Raji (cell line): ENCODE results near the gene ATP5F1C.

Experiments used
- POLR2A ChIP-seq: IDR thresholded peaks from 2 replicates; pipeline ENCODE4 v1.6.1; 2011; ENCODE audit warnings: low read depth, low read length, control low read depth; ENCODE audit not compliant: insufficient read depth

Gene ATP5F1C

GRCh38 chr10:7787150-7787856 lies 674 bp upstream of the ATP5F1C start:
- TF ChIP-seq POLR2A, result no peak

GRCh38 chr10:7788639-7789286 lies 786 bp downstream of the ATP5F1C start:
- no peak for TF ChIP-seq POLR2A

- no peak for TF ChIP-seq POLR2A
Observed at GRCh38 chr10:7789390-7789789, 1.4 kb downstream of the ATP5F1C start.

- TF ChIP-seq POLR2A, result no peak
Observed at GRCh38 chr10:7792541-7792940, 4.6 kb downstream of the ATP5F1C start.

- no peak for TF ChIP-seq POLR2A
Observed at GRCh38 chr10:7794251-7795026, 6.5 kb downstream of the ATP5F1C start.

GRCh38 chr10:7795605-7796004 lies 7.6 kb downstream of the ATP5F1C start:
- TF ChIP-seq POLR2A, result no peak

GRCh38 chr10:7797582-7797981 lies 9.6 kb downstream of the ATP5F1C start:
- TF ChIP-seq POLR2A, result no peak

- TF ChIP-seq POLR2A, result no peak
Observed at GRCh38 chr10:7802606-7803005, 14.6 kb downstream of the ATP5F1C start.

- TF ChIP-seq POLR2A, result no peak
Observed at GRCh38 chr10:7804216-7804615, 16.2 kb downstream of the ATP5F1C start.

GRCh38 chr10:7804741-7805140 lies 16.8 kb downstream of the ATP5F1C start:
- no peak for TF ChIP-seq POLR2A

GRCh38 chr10:7808686-7809267 lies 20.8 kb downstream of the ATP5F1C start:
- no peak for TF ChIP-seq POLR2A

- no peak for TF ChIP-seq POLR2A
Observed at GRCh38 chr10:7810443-7810842, 22.5 kb downstream of the ATP5F1C start.

- no peak for TF ChIP-seq POLR2A
Observed at GRCh38 chr10:7811000-7811399, 23.0 kb downstream of the ATP5F1C start.

- no peak for TF ChIP-seq POLR2A
Observed at GRCh38 chr10:7813481-7813880, 25.5 kb downstream of the ATP5F1C start.

- no peak for TF ChIP-seq POLR2A
Observed at GRCh38 chr10:7817576-7817975, 29.6 kb downstream of the ATP5F1C start.

- TF ChIP-seq POLR2A, result no peak
Observed at GRCh38 chr10:7817984-7818294, 30.0 kb downstream of the ATP5F1C start.
